IPS DF 6.9 (cell line): ENCODE measurements around the gene CYP2A7.
"Not testable (repeated sequence)": the region's sequence is repeated elsewhere in the genome, so short reads cannot be mapped to it uniquely, and the experiment has no call there.

Experiments used
- DNase-seq: peaks from one replicate; pipeline ENCODE4 v3.0.0-alpha.2; 2013; ENCODE audit warnings: low read depth, low spot score
- H3K27ac ChIP-seq: one replicate; pipeline ENCODE4 v1.5.1; 2013; ENCODE audit warnings: low read length, control low read depth
- H3K27me3 ChIP-seq: 2 replicates; pipeline ENCODE4 v1.6.1; 2013; ENCODE audit warnings: mild to moderate bottlenecking, low read length; ENCODE audit not compliant: control insufficient read depth, insufficient read depth
- H3K36me3 ChIP-seq: 2 replicates; pipeline ENCODE4 v1.6.1; 2013; ENCODE audit warnings: low read length; ENCODE audit not compliant: control insufficient read depth, insufficient read depth
- H3K4me1 ChIP-seq: 2 replicates; pipeline ENCODE4 v1.6.1; 2013; ENCODE audit warnings: low read length; ENCODE audit not compliant: control insufficient read depth, insufficient read depth
- H3K4me3 ChIP-seq: 2 replicates; pipeline ENCODE4 v1.5.1; 2013; ENCODE audit warnings: mild to moderate bottlenecking, low read length
- H3K9me3 ChIP-seq: 2 replicates; pipeline ENCODE4 v1.6.1; 2013; ENCODE audit warnings: low read length, inconsistent platforms; ENCODE audit not compliant: control insufficient read depth, insufficient read depth
- WGBS: extraction: QIAGEN DNeasy Blood & Tissue Kit; methylation state at CpG from one replicate; pipeline ENCODE4 v1.1.7; 2013; ENCODE audit warnings: mixed read lengths, missing lambda C conversion rate; ENCODE audit not compliant: insufficient read length, insufficient coverage; 5-methylcytosine and 5-hydroxymethylcytosine counted together

CYP2A7 gene

DNA sequence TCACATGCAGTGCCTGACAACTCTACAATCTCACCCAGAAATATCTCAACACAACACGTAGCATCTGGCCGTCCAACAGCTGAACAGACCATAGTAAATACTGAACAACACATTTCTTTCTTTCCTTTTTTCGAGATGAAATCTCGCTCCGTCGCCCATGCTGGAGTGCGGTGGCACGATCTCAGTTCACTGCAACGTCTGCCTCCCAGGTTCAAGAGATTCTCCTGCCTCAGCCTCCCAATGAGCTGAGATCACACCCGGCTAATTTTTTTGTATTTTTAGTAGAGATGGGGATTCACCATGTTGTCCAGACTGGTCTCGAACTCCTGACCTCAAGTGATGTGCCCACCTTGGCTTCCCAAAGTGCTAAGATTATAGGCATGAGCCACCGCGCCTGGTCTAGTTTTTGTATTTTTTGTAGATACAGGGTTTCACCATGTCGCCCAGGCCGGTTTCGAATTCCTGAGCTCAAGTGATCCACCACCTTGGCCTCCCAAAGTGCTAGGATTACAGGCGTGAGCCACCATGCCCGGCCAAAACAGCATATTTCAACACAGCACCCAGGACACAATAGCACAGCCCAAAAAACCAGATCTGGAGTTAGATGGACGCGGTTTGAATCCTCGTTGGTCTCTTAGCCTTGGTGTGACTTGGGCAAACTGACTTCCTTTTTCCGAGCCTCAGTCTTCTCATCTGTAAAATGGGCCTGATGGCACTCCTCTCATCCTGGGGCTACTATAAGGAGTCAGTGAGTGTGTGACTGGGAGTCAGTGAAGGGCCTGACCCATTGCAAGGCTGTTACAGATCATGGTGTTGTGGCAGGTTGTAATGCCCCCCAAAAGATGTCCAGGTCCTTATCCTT is 54.4 kb downstream of the CYP2A7 start:
- no peak overlapping the region for H3K4me3 ChIP-seq
- H3K27ac ChIP-seq: no peak overlapping the region
- no peaks in the 10 kb centered on the region for H3K4me1 ChIP-seq
- H3K9me3 ChIP-seq: no peaks in the 10 kb centered on the region
- no peaks in the 10 kb centered on the region for H3K27me3 ChIP-seq
- WGBS: no CpG with 5 or more reads among the region's 22 CpGs
- no peaks in the 10 kb centered on the region for H3K36me3 ChIP-seq
- no peak for DNase-seq

GRCh38 chr19:40826699-40827385 is 55.2 kb downstream of the CYP2A7 start:
- H3K27ac ChIP-seq, DNase-seq, H3K27me3 ChIP-seq, H3K4me3 ChIP-seq, H3K36me3 ChIP-seq, H3K9me3 ChIP-seq, H3K4me1 ChIP-seq: not testable (repeated sequence)
- no CpG with 5 or more reads among the region's 29 CpGs for whole genome bisulfite sequencing

DNA sequence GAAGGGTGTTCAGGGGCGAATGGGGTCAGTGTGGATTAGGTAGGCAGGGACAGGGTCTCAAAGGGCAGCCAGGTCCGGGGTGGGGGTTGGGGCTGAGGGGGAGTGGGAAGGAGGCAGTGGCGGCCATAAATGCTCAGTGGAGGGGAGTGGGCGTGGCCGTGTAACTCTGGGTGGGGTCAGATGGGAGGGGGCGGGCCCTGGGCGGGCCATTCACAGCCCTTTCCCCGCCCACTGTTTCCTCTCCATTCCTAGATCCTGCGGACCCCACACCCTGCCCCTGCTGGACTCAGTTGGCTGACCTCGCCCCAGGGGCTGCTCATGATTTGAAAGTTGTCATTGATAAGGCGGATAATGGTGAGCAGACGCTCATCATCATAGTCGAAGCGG is 55.7 kb downstream of the CYP2A7 start:
- WGBS: no CpG with 5 or more reads among the region's 14 CpGs
- not testable (repeated sequence) for H3K9me3 ChIP-seq, H3K4me1 ChIP-seq, H3K4me3 ChIP-seq, H3K27me3 ChIP-seq, DNase-seq, H3K27ac ChIP-seq, H3K36me3 ChIP-seq

GRCh38 chr19:40825460-40826095 is 56.5 kb downstream of the CYP2A7 start:
- H3K4me1 ChIP-seq, H3K4me3 ChIP-seq: not testable (repeated sequence)
- WGBS: no CpG with 5 or more reads among the region's 6 CpGs

More at GRCh38 chr19:40825460-40826095, 56.5 kb downstream of the CYP2A7 start:
- not testable (repeated sequence) for H3K27ac ChIP-seq, DNase-seq, H3K27me3 ChIP-seq, H3K9me3 ChIP-seq, H3K36me3 ChIP-seq
